Ovary (tissue), 9 donors: ENCODE results near the gene TMEM126B. TPM values are rescaled to one million over a fixed set of nuclear protein-coding genes. Genes with fewer than 3 reads are reported as not detected.

Source experiments
- DNase-seq, 5 donors: peaks; one replicate each; pipeline ENCODE4 v3.0.0-alpha.2; 2019 to 2020
- H3K27ac ChIP-seq, 2 donors: fragments of 200-600 bp; one replicate each; pipeline versions ENCODE4 v1.5.1 to v1.8.0; 2019 to 2022
- H3K27me3 ChIP-seq: fragments of 200-600 bp; one replicate; pipeline ENCODE4 v1.8.0; 2022
- H3K36me3 ChIP-seq: fragments of 200-600 bp; sonication (generic); one replicate; pipeline ENCODE4 v1.5.1; 2019
- H3K4me1 ChIP-seq: one replicate; pipeline ENCODE4 v1.8.1; 2013; ENCODE audit warnings: mild to moderate bottlenecking, moderate library complexity; ENCODE audit not compliant: insufficient read depth
- H3K4me3 ChIP-seq: fragments of 200-600 bp; sonication (generic); one replicate; pipeline ENCODE4 v1.5.1; 2017
- H3K9me3 ChIP-seq, 2 donors: fragments of 200-600 bp in 1 of 2; sonication (generic) in 1 of 2; one replicate each; pipeline versions ENCODE4 v1.5.1 to v1.8.1; 2013 to 2019; ENCODE audit warnings: mild to moderate bottlenecking in 1 of 2, moderate library complexity in 1 of 2
- EP300 ChIP-seq: sonication (generic); formaldehyde crosslinking; IDR thresholded peaks from one replicate; pipeline ENCODE4 v1.6.1; 2017; ENCODE audit warnings: antibody characterized with exemption
- POLR2A ChIP-seq: fragments of 450-650 bp; IDR thresholded peaks from one replicate; pipeline ENCODE4 v1.6.1; 2017; ENCODE audit warnings: antibody characterized with exemption, mild to moderate bottlenecking, moderate library complexity
- WGBS, 3 donors: extraction: QIAGEN DNeasy Blood & Tissue Kit in 1 of 3; methylation state at CpG; one replicate each; pipeline versions ENCODE4 v1.1.5 to v1.1.7; 2013 to 2017; 5-methylcytosine and 5-hydroxymethylcytosine counted together
- intact Hi-C, 4 donors: fragments of 100-400 bp; cut with DNase I; formaldehyde crosslinking; loops; one replicate each; pipeline versions ENCODE4 v1.11.0 to v1.15.1; 2022 to 2023
- polyA plus RNA-seq, 2 donors: library from polyadenylated mRNA; stranded (reverse); fragments of 200-250 nt in 1 of 2; fragments of 350-450 nt in 1 of 2; fragmentation: Illumina TruSeq in 1 of 2; extraction: RNeasy Lipid Tissue Mini Kit (QIAGEN cat#74804) in 1 of 2; gene quantifications; one replicate each; pipeline ENCODE4 v1.2.3, GENCODE V29; 2013 to 2014
- total RNA-seq, 7 donors: library from RNA; depleted of rRNA in 2 of 7; stranded (reverse); fragments of >200 nt in 2 of 7; fragmentation: NEBNext Ultra II Directional in 3 of 7; extraction: Animal tissue kit (Norgen Biotek cat#: 25700) in 3 of 7; gene quantifications; one replicate each; pipeline versions ENCODE4 v1.1.0 to v1.2.4, GENCODE V29; 2016 to 2023
- TF ChIP-seq, protein P1 (sequence below), 3 donors: fragments of 450-650 bp in 2 of 3; fragments of 200-600 bp in 1 of 3; IDR thresholded peaks; one replicate each; pipeline versions ENCODE4 v1.5.1 to v1.8.0; 2016 to 2022; ENCODE audit warnings: antibody characterized with exemption in 3 of 3, mild to moderate bottlenecking in 1 of 3
- donor health status: DM: no; HTN: no; CAD: no; lungs with moderate emphysema.
- donor health status: DM: no; HTN: no; CAD: no.
- donor health status: Bipolar disorder and iron deficiency.
- donor health status: DM: yes; HTN: yes; CAD: no.
- donor health status: DM: no; HTN: no; CAD: no.
- donor health status: DM: yes; HTN: yes; CAD: no.

Gene TMEM126B
- total and polyA plus RNA-seq, 9 donors = 29.5 to 54.0 (median 42.8) TPM

DNA sequence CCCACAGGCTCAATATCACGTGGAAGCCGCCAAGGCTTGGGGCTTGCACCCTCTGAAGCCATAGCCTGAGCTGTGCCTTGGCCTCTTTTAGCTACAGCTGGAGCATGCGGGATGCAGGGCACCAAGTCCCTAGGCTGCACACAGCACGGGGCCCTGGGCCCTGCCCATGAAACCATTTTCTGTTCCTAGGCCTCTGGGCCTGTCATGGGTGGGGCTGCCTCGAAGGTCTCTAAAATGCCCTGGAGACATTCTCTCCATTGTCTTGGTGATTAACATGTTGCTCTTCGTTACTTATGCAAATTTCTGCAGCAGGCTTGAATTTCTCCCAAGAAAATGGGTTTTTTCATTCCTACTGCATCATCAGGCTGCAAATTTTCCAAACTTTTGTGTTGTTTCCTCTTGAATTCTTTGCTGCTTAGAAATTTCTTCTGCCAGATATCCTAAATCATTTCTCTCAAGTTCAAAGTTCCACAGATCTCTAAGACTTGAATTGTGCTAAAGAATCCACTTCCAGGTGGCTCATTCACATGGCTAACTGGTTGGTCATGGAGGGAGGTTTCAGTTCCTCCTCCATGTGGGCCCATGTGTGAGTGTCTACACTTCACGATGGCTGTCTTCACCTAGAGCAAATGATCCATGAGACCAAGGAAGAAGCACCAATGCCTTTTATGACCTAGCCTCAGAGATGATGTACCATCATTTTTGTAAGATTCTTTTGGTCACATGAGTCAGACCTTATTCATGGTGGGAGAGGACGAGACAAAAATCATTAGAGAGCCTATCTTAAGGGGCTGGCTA is 43.9 kb downstream of the TMEM126B start:
- no peak overlapping the region for H3K27ac ChIP-seq
- H3K4me1 ChIP-seq = no peaks in the 10 kb centered on the region
- TF ChIP-seq, protein P1, sequence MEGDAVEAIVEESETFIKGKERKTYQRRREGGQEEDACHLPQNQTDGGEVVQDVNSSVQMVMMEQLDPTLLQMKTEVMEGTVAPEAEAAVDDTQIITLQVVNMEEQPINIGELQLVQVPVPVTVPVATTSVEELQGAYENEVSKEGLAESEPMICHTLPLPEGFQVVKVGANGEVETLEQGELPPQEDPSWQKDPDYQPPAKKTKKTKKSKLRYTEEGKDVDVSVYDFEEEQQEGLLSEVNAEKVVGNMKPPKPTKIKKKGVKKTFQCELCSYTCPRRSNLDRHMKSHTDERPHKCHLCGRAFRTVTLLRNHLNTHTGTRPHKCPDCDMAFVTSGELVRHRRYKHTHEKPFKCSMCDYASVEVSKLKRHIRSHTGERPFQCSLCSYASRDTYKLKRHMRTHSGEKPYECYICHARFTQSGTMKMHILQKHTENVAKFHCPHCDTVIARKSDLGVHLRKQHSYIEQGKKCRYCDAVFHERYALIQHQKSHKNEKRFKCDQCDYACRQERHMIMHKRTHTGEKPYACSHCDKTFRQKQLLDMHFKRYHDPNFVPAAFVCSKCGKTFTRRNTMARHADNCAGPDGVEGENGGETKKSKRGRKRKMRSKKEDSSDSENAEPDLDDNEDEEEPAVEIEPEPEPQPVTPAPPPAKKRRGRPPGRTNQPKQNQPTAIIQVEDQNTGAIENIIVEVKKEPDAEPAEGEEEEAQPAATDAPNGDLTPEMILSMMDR (IDR thresholded peaks at IDR 0.05) = no peak
- TF ChIP-seq POLR2A (no peak), EP300 (no peak)
- H3K9me3 ChIP-seq = no peaks in the 10 kb centered on the region
- no peak overlapping the region for H3K4me3 ChIP-seq
- no peak for DNase-seq
- no peaks in the 10 kb centered on the region for H3K36me3 ChIP-seq
- intact Hi-C loops = no loop called here
- H3K27me3 ChIP-seq = no peaks in the 10 kb centered on the region
- 87 to 91% (median 89%) methylated on average over 8 of the region's 8 CpGs for WGBS, 3 donors

DNA sequence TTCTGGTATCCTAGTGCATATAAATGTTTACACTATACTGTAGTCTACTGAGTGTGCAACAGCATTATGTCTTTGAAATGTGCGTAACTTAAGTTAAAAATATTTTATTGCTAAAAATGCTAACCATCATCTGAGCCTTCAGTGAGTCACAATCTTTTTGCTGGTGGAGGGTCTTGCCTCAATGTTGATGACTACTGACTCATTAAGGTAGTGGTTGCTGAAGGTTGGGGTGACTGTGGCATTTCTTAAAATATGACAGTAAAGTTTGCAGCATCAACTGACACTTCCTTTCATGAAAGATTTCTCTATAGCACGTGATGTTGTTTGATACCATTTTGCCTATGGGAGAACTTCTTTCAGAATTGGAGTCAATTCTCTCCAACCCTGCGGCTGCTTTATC is 45.0 kb downstream of the TMEM126B start:
- no peak overlapping the region for H3K4me3 ChIP-seq
- H3K4me1 ChIP-seq = no peaks in the 10 kb centered on the region
- DNase-seq = no peak
- H3K27ac ChIP-seq = no peak overlapping the region
- H3K9me3 ChIP-seq = no peaks in the 10 kb centered on the region
- TF ChIP-seq, protein P1 (IDR thresholded peaks at IDR 0.05) = no peak
- no peak for TF ChIP-seq EP300
- no peak for TF ChIP-seq POLR2A
- no peaks in the 10 kb centered on the region for H3K36me3 ChIP-seq
- intact Hi-C loops = no loop called here
- no peaks in the 10 kb centered on the region for H3K27me3 ChIP-seq
- WGBS, 3 donors = 95 to 98% (median 97%) methylated on average over 3 of the region's 3 CpGs

DNA sequence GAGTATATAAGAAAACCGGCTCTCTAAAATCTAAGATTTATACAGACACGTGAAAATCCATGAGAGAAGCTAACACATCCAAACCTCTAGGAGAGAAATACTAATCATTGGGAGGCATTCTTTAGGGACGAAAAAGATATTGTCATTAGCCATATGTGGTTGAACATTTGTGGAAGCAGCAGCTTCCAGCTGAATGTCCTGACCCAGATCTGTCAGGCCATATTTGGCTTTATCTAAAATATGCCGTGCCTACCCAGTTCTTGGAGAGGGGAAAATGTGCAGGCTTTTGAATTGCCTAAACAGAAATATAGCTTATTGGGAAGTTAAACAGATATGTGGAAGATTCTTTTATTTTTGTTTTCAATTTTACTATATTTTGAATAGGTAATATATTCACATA is 51.2 kb downstream of the TMEM126B start:
- DNase-seq = no peak
- Histone ChIP-seq H3K36me3 (no peaks in the 10 kb centered on the region), H3K9me3 (no peaks in the 10 kb centered on the region), H3K4me1 (peaks cover 3% of the 10 kb centered on the region), H3K4me3 (no peak overlapping the region), H3K27ac (no peak overlapping the region), H3K27me3 (no peaks in the 10 kb centered on the region)
- intact Hi-C loops = no loop called here
- 30 to 43% (median 37%) methylated on average over 4 of the region's 4 CpGs for WGBS, 3 donors
- no peak for TF ChIP-seq POLR2A
- TF ChIP-seq EP300 = no peak
- TF ChIP-seq, protein P1 (IDR thresholded peaks at IDR 0.05) = no peak

DNA sequence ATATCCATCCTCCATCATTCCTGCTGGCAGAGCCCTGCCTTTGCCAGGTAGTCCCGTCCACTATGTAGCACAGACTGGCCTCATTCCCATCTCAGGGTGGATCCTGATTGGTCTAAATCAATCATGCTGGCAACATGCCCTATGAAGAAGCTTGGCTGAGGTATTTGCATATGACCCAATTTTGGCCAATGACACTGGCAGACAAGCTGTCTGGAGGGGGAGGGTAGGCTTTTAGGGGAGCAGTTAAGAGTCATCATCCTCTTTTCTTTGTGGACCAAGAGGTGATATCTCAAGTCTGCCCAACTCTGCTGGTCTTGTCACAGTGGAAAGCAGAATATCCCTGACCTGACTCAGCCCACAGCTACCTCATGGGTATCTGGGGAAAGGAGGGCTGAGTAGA is 52.5 kb downstream of the TMEM126B start:
- H3K9me3 ChIP-seq = no peaks in the 10 kb centered on the region
- H3K27me3 ChIP-seq = no peaks in the 10 kb centered on the region
- DNase-seq = no peak
- TF ChIP-seq EP300 (no peak), POLR2A (no peak)
- TF ChIP-seq, protein P1 (IDR thresholded peaks at IDR 0.05) = no peak
- no peak overlapping the region for H3K4me3 ChIP-seq
- no peaks in the 10 kb centered on the region for H3K36me3 ChIP-seq
- intact Hi-C loops = no loop called here
- H3K27ac ChIP-seq = no peak overlapping the region
- peaks cover 3% of the 10 kb centered on the region for H3K4me1 ChIP-seq
- WGBS, 3 donors = 60 to 88% (median 82%) methylated on average over 1 of the region's 1 CpG
